HepG2 (cell line): ENCODE measurements around the gene EIF4E. TPM values are rescaled to one million over a fixed set of nuclear protein-coding genes. Genes with fewer than 3 reads are reported as not detected.

ENCODE experiments used
- GTF2F1 ChIP-seq: fragments of 150-350 bp; IDR thresholded peaks from 2 replicates; pipeline ENCODE4 v1.6.1; 2014; ENCODE audit warnings: low read length
- KLF9 ChIP-seq: IDR thresholded peaks from 2 replicates; pipeline ENCODE4 v1.6.1; 2016; ENCODE audit warnings: low read depth
- KMT2A ChIP-seq: sonication (generic); formaldehyde crosslinking; IDR thresholded peaks from 2 replicates; pipeline ENCODE4 v1.4.0; 2020; ENCODE audit warnings: missing genetic modification reagents
- LRRFIP1 ChIP-seq: sonication (generic); formaldehyde crosslinking; conservative IDR thresholded peaks from 2 replicates; pipeline ENCODE4 v1.4.0; 2020; ENCODE audit warnings: missing genetic modification reagents
- MEF2D ChIP-seq: sonication (generic); formaldehyde crosslinking; IDR thresholded peaks from 2 replicates; pipeline ENCODE4 v1.5.1; 2020; ENCODE audit warnings: mild to moderate bottlenecking, missing genetic modification reagents
- MYNN ChIP-seq: sonication (generic); formaldehyde crosslinking; IDR thresholded peaks from 2 replicates; pipeline ENCODE4 v1.4.0; 2020; ENCODE audit warnings: mild to moderate bottlenecking, low read depth, missing genetic modification reagents
- TEAD3 ChIP-seq: optimal IDR thresholded peaks from 2 replicates; pipeline ENCODE3; 2016; ENCODE audit warnings: borderline replicate concordance
- ZFP36 ChIP-seq: fragments of 150-350 bp; IDR thresholded peaks from 2 replicates; pipeline ENCODE4 v1.6.1; 2018; ENCODE audit warnings: borderline replicate concordance, low read length, low read depth; ENCODE audit not compliant: partially characterized antibody
- ZFX ChIP-seq: sonication (generic); formaldehyde crosslinking; IDR thresholded peaks from 2 replicates; pipeline ENCODE4 v1.4.0; 2020; ENCODE audit warnings: mild to moderate bottlenecking, low read depth, missing genetic modification reagents, moderate library complexity
- ZNF232 ChIP-seq: sonication (generic); formaldehyde crosslinking; IDR thresholded peaks from 2 replicates; pipeline ENCODE4 v1.4.0; 2020; ENCODE audit warnings: missing genetic modification reagents, borderline replicate concordance
- ZNF282 ChIP-seq: fragments of 450-650 bp; IDR thresholded peaks from 2 replicates; pipeline ENCODE4 v1.6.1; 2018; ENCODE audit not compliant: partially characterized antibody
- ZNF879 ChIP-seq: sonication (generic); formaldehyde crosslinking; IDR thresholded peaks from 2 replicates; pipeline ENCODE4 v1.8.1; 2023; ENCODE audit warnings: missing genetic modification reagents
- polyA plus RNA-seq, 8 experiments: library from polyadenylated mRNA; depleted of rRNA in 3 of 8; stranded (reverse) in 7 of 8; unstranded in 1 of 8; fragments of >200 nt; fragmentation: Illumina TruSeq in 4 of 8; extraction: Trizol in 4 of 8; gene quantifications; 2 replicates each; pipeline versions ENCODE4 v1.2.1 to v1.2.3, GENCODE V29; 2011 to 2016; ENCODE audit warnings: low read depth in 4 of 8, missing spikeins in 1 of 8, mixed read lengths in 1 of 8; ENCODE audit not compliant: insufficient read depth in 1 of 8
- total RNA-seq, 5 experiments: library from RNA; depleted of rRNA; stranded (reverse); fragments of >200 nt; fragmentation: Illumina TruSeq; extraction: Trizol; gene quantifications; 2 replicates each; pipeline ENCODE4 v1.2.3, GENCODE V29; 2016; ENCODE audit warnings: low read depth in 1 of 5
- TF ChIP-seq, protein P1 (sequence below): sonication (generic); formaldehyde crosslinking; IDR thresholded peaks from 2 replicates; pipeline ENCODE4 v1.8.1; 2022; ENCODE audit warnings: low read depth, mild to moderate bottlenecking, missing genetic modification reagents
- TF ChIP-seq, protein P2 (sequence below): sonication (generic); formaldehyde crosslinking; conservative IDR thresholded peaks from 2 replicates; pipeline ENCODE4 v1.8.0; 2022; ENCODE audit warnings: missing genetic modification reagents
- TF ChIP-seq, protein P3 (sequence below): IDR thresholded peaks from 2 replicates; pipeline ENCODE4 v1.6.1; 2016; ENCODE audit warnings: missing compliant biosample characterization, missing genetic modification reagents, borderline replicate concordance
- TF ChIP-seq, protein P4 (sequence below): sonication (generic); formaldehyde crosslinking; IDR thresholded peaks from 2 replicates; pipeline ENCODE4 v1.4.0; 2020; ENCODE audit warnings: mild to moderate bottlenecking, missing genetic modification reagents

Gene EIF4E
- total and polyA plus RNA-seq, 2 of the 13 experiments (the other 11 are each of a cell fraction or from before 2014, with no cell fraction given), result 50.8 to 194 TPM

GRCh38 chr4:98928131-98928504 lies 815 bp downstream of the EIF4E start (continued):
- TF ChIP-seq, protein P1, sequence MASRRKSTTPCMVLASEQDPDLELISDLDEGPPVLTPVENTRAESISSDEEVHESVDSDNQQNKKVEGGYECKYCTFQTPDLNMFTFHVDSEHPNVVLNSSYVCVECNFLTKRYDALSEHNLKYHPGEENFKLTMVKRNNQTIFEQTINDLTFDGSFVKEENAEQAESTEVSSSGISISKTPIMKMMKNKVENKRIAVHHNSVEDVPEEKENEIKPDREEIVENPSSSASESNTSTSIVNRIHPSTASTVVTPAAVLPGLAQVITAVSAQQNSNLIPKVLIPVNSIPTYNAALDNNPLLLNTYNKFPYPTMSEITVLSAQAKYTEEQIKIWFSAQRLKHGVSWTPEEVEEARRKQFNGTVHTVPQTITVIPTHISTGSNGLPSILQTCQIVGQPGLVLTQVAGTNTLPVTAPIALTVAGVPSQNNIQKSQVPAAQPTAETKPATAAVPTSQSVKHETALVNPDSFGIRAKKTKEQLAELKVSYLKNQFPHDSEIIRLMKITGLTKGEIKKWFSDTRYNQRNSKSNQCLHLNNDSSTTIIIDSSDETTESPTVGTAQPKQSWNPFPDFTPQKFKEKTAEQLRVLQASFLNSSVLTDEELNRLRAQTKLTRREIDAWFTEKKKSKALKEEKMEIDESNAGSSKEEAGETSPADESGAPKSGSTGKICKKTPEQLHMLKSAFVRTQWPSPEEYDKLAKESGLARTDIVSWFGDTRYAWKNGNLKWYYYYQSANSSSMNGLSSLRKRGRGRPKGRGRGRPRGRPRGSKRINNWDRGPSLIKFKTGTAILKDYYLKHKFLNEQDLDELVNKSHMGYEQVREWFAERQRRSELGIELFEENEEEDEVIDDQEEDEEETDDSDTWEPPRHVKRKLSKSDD, result peak; percentile 81
- TF ChIP-seq TEAD3 (CRISPR knock-in tag), result no peak
- TF ChIP-seq GTF2F1, result no peak
- no peak for TF ChIP-seq KLF9 (CRISPR knock-in tag)
- TF ChIP-seq MYNN (CRISPR knock-in tag), result no peak
- peak; percentile 80 for TF ChIP-seq KMT2A (CRISPR knock-in tag)
- TF ChIP-seq MEF2D, result no peak
- peak; percentile 81 for TF ChIP-seq ZFX (CRISPR knock-in tag)
- no peak for TF ChIP-seq ZNF282
- TF ChIP-seq, protein P2, sequence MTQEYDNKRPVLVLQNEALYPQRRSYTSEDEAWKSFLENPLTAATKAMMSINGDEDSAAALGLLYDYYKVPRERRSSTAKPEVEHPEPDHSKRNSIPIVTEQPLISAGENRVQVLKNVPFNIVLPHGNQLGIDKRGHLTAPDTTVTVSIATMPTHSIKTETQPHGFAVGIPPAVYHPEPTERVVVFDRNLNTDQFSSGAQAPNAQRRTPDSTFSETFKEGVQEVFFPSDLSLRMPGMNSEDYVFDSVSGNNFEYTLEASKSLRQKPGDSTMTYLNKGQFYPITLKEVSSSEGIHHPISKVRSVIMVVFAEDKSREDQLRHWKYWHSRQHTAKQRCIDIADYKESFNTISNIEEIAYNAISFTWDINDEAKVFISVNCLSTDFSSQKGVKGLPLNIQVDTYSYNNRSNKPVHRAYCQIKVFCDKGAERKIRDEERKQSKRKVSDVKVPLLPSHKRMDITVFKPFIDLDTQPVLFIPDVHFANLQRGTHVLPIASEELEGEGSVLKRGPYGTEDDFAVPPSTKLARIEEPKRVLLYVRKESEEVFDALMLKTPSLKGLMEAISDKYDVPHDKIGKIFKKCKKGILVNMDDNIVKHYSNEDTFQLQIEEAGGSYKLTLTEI, result no peak
- no peak for TF ChIP-seq ZNF879
- TF ChIP-seq LRRFIP1 (CRISPR knock-in tag), result no peak
- TF ChIP-seq ZNF232 (CRISPR knock-in tag), result no peak
- TF ChIP-seq, protein P3, sequence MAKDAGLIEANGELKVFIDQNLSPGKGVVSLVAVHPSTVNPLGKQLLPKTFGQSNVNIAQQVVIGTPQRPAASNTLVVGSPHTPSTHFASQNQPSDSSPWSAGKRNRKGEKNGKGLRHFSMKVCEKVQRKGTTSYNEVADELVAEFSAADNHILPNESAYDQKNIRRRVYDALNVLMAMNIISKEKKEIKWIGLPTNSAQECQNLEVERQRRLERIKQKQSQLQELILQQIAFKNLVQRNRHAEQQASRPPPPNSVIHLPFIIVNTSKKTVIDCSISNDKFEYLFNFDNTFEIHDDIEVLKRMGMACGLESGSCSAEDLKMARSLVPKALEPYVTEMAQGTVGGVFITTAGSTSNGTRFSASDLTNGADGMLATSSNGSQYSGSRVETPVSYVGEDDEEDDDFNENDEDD (CRISPR knock-in tag), result peak; percentile 33; the same call in 1 of the 2 replicates
- TF ChIP-seq ZFP36, result no peak
- TF ChIP-seq, protein P4, sequence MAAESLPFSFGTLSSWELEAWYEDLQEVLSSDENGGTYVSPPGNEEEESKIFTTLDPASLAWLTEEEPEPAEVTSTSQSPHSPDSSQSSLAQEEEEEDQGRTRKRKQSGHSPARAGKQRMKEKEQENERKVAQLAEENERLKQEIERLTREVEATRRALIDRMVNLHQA, result no peak
